ENCODE data around the gene B3GALT4. TPM values are rescaled to one million over a fixed set of nuclear protein-coding genes. Genes with fewer than 3 reads are reported as not detected.

B3GALT4 gene
- total and polyA plus RNA-seq, 8 donors, result 9.8 to 42.9 (median 11.5) TPM; not detected in 1

DNA sequence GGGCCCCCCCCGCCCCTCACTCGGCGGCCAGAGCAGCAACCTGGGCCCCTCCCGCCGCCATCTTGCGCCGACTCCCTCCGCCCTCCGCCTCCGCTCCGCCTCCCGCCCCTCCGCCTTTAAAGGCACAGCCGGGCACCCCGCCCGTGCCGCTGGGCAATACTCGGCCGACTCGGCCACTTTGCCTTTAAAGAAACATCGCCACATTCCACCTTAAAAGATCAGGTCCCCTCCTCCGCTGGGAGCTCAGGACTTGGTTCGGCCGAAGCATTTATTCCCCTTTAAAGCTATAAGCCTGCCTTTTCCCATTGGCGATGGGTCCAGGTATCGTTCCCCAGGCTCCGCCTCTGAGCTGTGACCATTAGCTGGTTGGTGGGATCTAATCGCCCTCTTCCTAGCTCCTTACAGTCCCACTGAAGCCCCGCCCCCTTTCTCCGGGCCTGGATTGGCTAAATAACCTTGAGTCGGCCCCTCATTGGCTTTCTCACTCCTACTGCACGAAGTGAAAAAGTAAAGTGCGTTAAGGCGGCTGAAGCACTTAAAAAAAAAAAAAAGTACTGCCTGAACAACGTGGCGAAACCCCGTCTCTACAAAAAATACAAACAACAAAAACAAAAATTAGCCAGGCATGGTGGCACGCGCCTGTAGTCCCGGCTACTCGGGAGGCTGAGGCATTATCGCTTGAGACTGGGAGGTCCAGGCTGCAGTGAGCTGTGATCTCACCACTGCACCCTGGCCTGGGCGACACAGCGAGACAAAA, 40.9 kb downstream of the B3GALT4 start, which contains the start of gene ZBTB22:
Gene ZBTB22, minus strand, starts transcription at position 76 of the 757 bp plus-strand sequence. CDS start 828 bp downstream, outside the sequence.
- Histone ChIP-seq H3K36me3 (peaks cover 27 to 45% (median 40%) of the 10 kb centered on the region in 4 donors), H3K27ac (peak within 1 kb of the TSS; percentile 80 to 97 (median 89)), H3K27me3 (no peaks in the 10 kb centered on the region), H3K4me3 (peak within 1 kb of the TSS; percentile 47 to 58 (median 53)), H3K9me3 (no peaks in the 10 kb centered on the region), H3K4me1 (peaks cover 46 to 76% (median 76%) of the 10 kb centered on the region in 4 donors)
- TF ChIP-seq POLR2AphosphoS5 (IDR thresholded peaks at IDR 0.05) (peak; percentile 24 to 81 (median 42)), EP300 (IDR thresholded peaks at IDR 0.05) (no peak)
- intact Hi-C loops (cut with DNase I; ENCODE audit: low total_unique reads), result no loop called here
- DNase-seq, result peak; percentile 99 to 100
- 0 to 1% (median 1%) methylated on average over 28 to 44 of the region's 44 CpGs for WGBS, 5 donors

- Histone ChIP-seq H3K36me3 (peaks cover 27 to 45% (median 40%) of the 10 kb centered on the region in 4 donors), H3K9me3 (no peaks in the 10 kb centered on the region), H3K4me1 (peaks cover 48 to 80% (median 76%) of the 10 kb centered on the region in 4 donors), H3K27ac (peak overlapping the region; percentile 80 to 97 (median 89)), H3K4me3 (peak overlapping the region; percentile 47 to 58 (median 53)), H3K27me3 (no peaks in the 10 kb centered on the region)
- DNase-seq, result no peak
- intact Hi-C loops (cut with DNase I; ENCODE audit: low total_unique reads), result no loop called here
- no peak for TF ChIP-seq EP300 (IDR thresholded peaks at IDR 0.05)
- no peak for TF ChIP-seq POLR2A (IDR thresholded peaks at IDR 0.05)
- no peak for TF ChIP-seq CTCF (IDR thresholded peaks at IDR 0.05)
- no peak for TF ChIP-seq POLR2AphosphoS5 (IDR thresholded peaks at IDR 0.05)
- WGBS, 5 donors, result 56 to 61% (median 60%) methylated on average over 8 of the region's 8 CpGs
Observed at GRCh38 chr6:33318426-33319073, 41.6 kb downstream of the B3GALT4 start.

DNA sequence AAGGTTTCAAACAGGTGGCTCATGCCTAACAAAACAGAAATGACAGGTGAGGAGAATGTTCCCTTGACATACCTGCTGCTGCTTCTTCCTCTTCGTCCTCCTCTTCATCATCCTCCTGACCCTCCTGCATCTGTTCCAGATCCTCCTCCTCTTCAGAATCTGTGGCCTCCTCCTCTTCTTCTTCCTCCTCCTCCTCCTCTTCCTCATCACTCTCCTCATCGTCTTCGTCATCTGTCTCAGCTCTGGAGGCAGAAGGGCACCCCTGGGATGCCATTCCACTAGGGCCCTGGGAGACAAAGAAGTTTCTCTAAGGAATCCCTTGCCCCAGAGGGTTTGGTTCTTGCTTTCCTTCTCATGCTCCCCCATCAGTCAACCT, 43.0 kb downstream of the B3GALT4 start:
- no peak for DNase-seq
- intact Hi-C loops (cut with DNase I; ENCODE audit: low total_unique reads), result no loop called here

GRCh38 chr6:33320315-33321181, 43.6 kb downstream of the B3GALT4 start:
- peak in 1 of 2 donors; percentile 59 for DNase-seq
- peaks cover 42 to 73% (median 70%) of the 10 kb centered on the region in 4 donors for H3K4me1 ChIP-seq
- peak overlapping the region in 4 of 5 donors; percentile 64 to 97 (median 92) for H3K27ac ChIP-seq
- H3K36me3 ChIP-seq, result peaks cover 27 to 43% (median 40%) of the 10 kb centered on the region in 4 donors
- TF ChIP-seq EP300 (IDR thresholded peaks at IDR 0.05) (no peak), POLR2AphosphoS5 (IDR thresholded peaks at IDR 0.05) (no peak)
- H3K4me3 ChIP-seq, result peak overlapping the region in 2 of 4 donors; percentile 71 to 91
- WGBS, 5 donors, result 55 to 78% (median 75%) methylated on average over 19 to 32 of the region's 32 CpGs
- intact Hi-C loops (cut with DNase I; ENCODE audit: low total_unique reads), result no loop called here
- no peaks in the 10 kb centered on the region for H3K27me3 ChIP-seq
- no peaks in the 10 kb centered on the region for H3K9me3 ChIP-seq

More for the DNA sequence above, 43.0 kb downstream of the B3GALT4 start:
- peaks cover 27 to 45% (median 40%) of the 10 kb centered on the region in 4 donors for H3K36me3 ChIP-seq
- H3K9me3 ChIP-seq, result no peaks in the 10 kb centered on the region
- no peak for TF ChIP-seq POLR2A (IDR thresholded peaks at IDR 0.05)
- TF ChIP-seq POLR2AphosphoS5 (IDR thresholded peaks at IDR 0.05), result no peak
- 86 to 93% (median 89%) methylated on average over 3 of the region's 3 CpGs for WGBS, 5 donors
- peak overlapping the region in 2 of 4 donors; percentile 11 to 91 for H3K4me3 ChIP-seq
- peak overlapping the region in 4 of 5 donors; percentile 64 to 97 (median 92) for H3K27ac ChIP-seq
- no peaks in the 10 kb centered on the region for H3K27me3 ChIP-seq
- peaks cover 48 to 79% (median 76%) of the 10 kb centered on the region in 4 donors for H3K4me1 ChIP-seq

DNA sequence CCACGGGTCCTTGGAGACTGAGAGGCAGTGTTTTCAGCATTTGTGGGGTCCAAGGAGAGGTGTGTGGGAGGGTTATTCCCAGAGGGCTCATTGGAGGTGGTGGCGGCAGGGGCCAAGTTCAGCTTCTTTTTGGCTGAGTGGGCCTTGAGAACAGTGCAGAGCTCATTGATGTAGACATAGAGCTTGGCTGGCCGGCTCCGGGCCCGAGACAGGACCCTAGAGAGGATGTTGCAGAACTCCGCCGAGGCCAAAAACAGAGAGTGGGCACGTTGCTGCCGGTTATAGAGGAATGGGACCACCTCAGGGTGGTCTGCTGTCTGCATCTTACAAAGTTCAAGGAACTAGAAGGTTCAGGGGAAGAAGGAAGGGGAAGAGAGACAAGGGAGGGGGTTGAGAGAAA, 44.3 kb downstream of the B3GALT4 start:
- Histone ChIP-seq H3K9me3 (no peaks in the 10 kb centered on the region), H3K27ac (peak overlapping the region in 4 of 5 donors; percentile 91 to 97 (median 92)), H3K27me3 (no peaks in the 10 kb centered on the region), H3K36me3 (peaks cover 27 to 36% (median 34%) of the 10 kb centered on the region in 4 donors), H3K4me1 (peaks cover 41 to 66% (median 63%) of the 10 kb centered on the region in 4 donors), H3K4me3 (peak overlapping the region; percentile 71 to 91 (median 74))
- WGBS, 5 donors, result 79 to 86% (median 82%) methylated on average over 9 of the region's 9 CpGs
- intact Hi-C loops (cut with DNase I; ENCODE audit: low total_unique reads), result no loop called here
- DNase-seq, result no peak
- TF ChIP-seq CTCF (IDR thresholded peaks at IDR 0.05) (no peak), EP300 (IDR thresholded peaks at IDR 0.05) (no peak), POLR2AphosphoS5 (IDR thresholded peaks at IDR 0.05) (no peak), POLR2A (IDR thresholded peaks at IDR 0.05) (no peak)
